ENCODE measurements around the gene SNX4. TPM values are rescaled to one million over a fixed set of nuclear protein-coding genes. Genes with fewer than 3 reads are reported as not detected.

Gene SNX4
- total and polyA plus RNA-seq, 2 of the 4 experiments (the other 2 are of a cell fraction) = 10.7 to 25.6 TPM

GRCh38 chr3:125460233-125460632 lies 59.8 kb downstream of the SNX4 start:
- BruUV-seq (replicated peaks) = no TSS peak
- Histone ChIP-seq H3K4me1 (ENCODE audit: control insufficient read depth, insufficient read depth, low read length) (peaks cover 4% of the 10 kb centered on the region; the same call in 1 of the 2 replicates), H2BK15ac (ENCODE audit: low read depth, low read length) (no peak overlapping the region), H3K27me3 (ENCODE audit: control insufficient read depth, insufficient read depth, low read length) (no peaks in the 10 kb centered on the region), H2AK9ac (replicated peaks; ENCODE audit: low read depth, low read length, poor library complexity) (no peak overlapping the region), H3K9ac (ENCODE audit: low read depth, low read length) (no peak overlapping the region), H2BK5ac (ENCODE audit: low read depth, low read length, poor library complexity, severe bottlenecking) (no peak overlapping the region), H2BK120ac (ENCODE audit: low read depth, low read length) (no peak overlapping the region), H3K18ac (ENCODE audit: low read depth, low read length) (no peak overlapping the region), H3K4me3 (ENCODE audit: insufficient read depth, low read depth, low read length) (no peak overlapping the region), H2AK5ac (ENCODE audit: low read depth, low read length) (no peak overlapping the region), H2BK20ac (ENCODE audit: low read depth, low read length) (no peak overlapping the region), H3K79me1 (ENCODE audit: low read depth in 1 of 2, low read length in 2 of 2) (peaks cover 3 to 6% of the 10 kb centered on the region in 2 experiments; a peak in 3 of 4 replicates), H3K9me3 (ENCODE audit: control insufficient read depth, insufficient read depth, low read length) (no peaks in the 10 kb centered on the region), H3K56ac (ENCODE audit: extremely low read depth, insufficient read depth, low read length) (no peak overlapping the region), H3K23ac (ENCODE audit: low read depth, low read length) (no peak overlapping the region), H4K20me1 (ENCODE audit: insufficient read depth, low read length) (no peaks in the 10 kb centered on the region), H3K4me2 (ENCODE audit: low read depth, low read length) (no peak overlapping the region), H2AFZ (replicated peaks; ENCODE audit: low read length, poor library complexity) (no peak overlapping the region), H3K27ac (ENCODE audit: insufficient read depth, low read length) (no peak overlapping the region), H4K8ac (ENCODE audit: low read depth in 2 of 2, low read length in 2 of 2) (no peak overlapping the region), H3K14ac (replicated peaks; ENCODE audit: low read depth, low read length) (no peak overlapping the region), H3K9me1 (ENCODE audit: insufficient read depth, low read length) (no peaks in the 10 kb centered on the region), H3K36me3 (ENCODE audit: control insufficient read depth, insufficient read depth, low read length) (peaks cover 31% of the 10 kb centered on the region), H4K91ac (ENCODE audit: insufficient read depth, low read depth, low read length) (no peak overlapping the region), H4K5ac (ENCODE audit: low read depth, low read length) (no peak overlapping the region), H3K4ac (ENCODE audit: low read depth, low read length) (no peak overlapping the region)
- in situ Hi-C loops (cut with MboI; ENCODE audit: low sequenced_read_pairs) = no loop called here
- TF ChIP-seq FOS (IDR thresholded peaks at IDR 0.05; ENCODE audit: low read depth, low read length) (no peak), BHLHE40 (IDR thresholded peaks at IDR 0.05; ENCODE audit: low read depth, low read length) (no peak), RAD21 (IDR thresholded peaks at IDR 0.05; ENCODE audit: low read length) (no peak), SMC3 (IDR thresholded peaks at IDR 0.05; ENCODE audit: low read depth, low read length) (no peak), CEBPB (IDR thresholded peaks at IDR 0.05; ENCODE audit: low read depth, low read length) (no peak), MXI1 (IDR thresholded peaks at IDR 0.05; ENCODE audit: borderline replicate concordance, low read depth, low read length) (no peak), NFE2L2 (IDR thresholded peaks at IDR 0.05; ENCODE audit: low read depth, low read length) (no peak), MAZ (IDR thresholded peaks at IDR 0.05; ENCODE audit: borderline replicate concordance, low read depth, low read length) (no peak), ELK1 (IDR thresholded peaks at IDR 0.05; ENCODE audit: borderline replicate concordance, low read depth, low read length) (no peak)
- ATAC-seq (ENCODE audit: low read depth) = no peak
- dilution Hi-C loops (cut with HindIII; ENCODE audit: low sequenced_read_pairs, unreplicated experiment) = no loop called here
- intact Hi-C loops (cut with micrococcal nuclease) = loop anchor here (10.0 kb wide), 1 partner anchor 125 kb away; no protein-coding TSS in a partner anchor
- ChIA-PET POLR2A (ENCODE audit: unreplicated experiment) (no interaction called here), CTCF (interaction anchor here (0.6 kb wide), 1 partner anchor 564 kb away, joined by 5 read pairs; no protein-coding TSS in a partner anchor)
- DNase-seq = no peak
- no CpG with 5 or more reads among the region's 3 CpGs for WGBS, 2 experiments (ENCODE audit: extremely low coverage in 2 of 2, insufficient read length in 1 of 2)
